ENCODE measurements around the gene SAG. TPM values are rescaled to one million over a fixed set of nuclear protein-coding genes. Genes with fewer than 3 reads are reported as not detected.

Gene SAG
- total and polyA plus RNA-seq, 2 donors (not counting 3 experiments of a cell fraction or from before 2014, with no cell fraction given), result not detected

DNA sequence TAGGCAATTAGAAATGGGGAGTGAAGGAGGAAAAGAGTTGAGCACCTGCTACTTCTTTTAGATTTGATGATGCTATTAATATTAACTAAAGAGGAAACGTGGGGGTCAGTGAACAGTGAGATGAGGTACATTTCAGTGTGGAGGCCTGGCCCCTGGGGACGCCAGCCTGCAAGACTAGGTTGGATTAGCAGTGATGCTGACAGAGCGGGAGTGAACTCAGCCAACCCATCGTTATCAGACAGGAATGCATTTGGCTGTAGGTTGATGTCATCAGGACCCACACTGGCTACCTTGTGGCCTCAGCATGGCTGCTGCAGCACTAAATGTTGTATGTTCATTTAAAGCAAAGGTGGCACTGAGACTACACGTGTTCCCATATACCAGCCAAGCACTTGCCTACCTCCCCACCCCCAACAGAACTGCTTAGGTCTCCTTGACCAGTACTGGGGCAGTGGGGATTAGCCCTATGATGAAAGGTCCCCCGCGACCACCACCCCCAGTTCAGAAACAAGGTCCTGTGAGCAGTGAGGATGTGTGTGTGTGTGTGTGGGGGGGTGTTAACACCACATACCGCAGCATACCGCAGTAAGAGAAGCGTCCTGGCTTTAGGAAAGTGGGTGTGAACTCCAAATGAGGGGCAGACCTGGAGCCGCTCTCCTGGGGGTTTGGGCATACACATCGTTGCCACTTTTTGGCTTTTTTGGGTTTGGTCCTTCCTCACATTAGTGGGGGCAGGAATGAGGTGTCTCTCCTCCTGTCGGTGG is 72.7 kb downstream of the SAG start:
- TF ChIP-seq EZH2 (IDR thresholded peaks at IDR 0.05; ENCODE audit: borderline replicate concordance, low read depth, low read length, severe bottlenecking), result no peak
- TF ChIP-seq JUN (IDR thresholded peaks at IDR 0.05; ENCODE audit: borderline replicate concordance, insufficient read depth, insufficient read length, low read depth), result no peak
- TF ChIP-seq, protein P1, sequence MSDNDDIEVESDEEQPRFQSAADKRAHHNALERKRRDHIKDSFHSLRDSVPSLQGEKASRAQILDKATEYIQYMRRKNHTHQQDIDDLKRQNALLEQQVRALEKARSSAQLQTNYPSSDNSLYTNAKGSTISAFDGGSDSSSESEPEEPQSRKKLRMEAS (IDR thresholded peaks at IDR 0.05; ENCODE audit: insufficient read depth, insufficient read length), result no peak
- no peak for TF ChIP-seq POLR2AphosphoS5 (IDR thresholded peaks at IDR 0.05; ENCODE audit: insufficient read depth, low read depth, low read length)
- no peak for TF ChIP-seq MYC (IDR thresholded peaks at IDR 0.05; ENCODE audit: low read depth, low read length)
- TF ChIP-seq POLR2A (IDR thresholded peaks at IDR 0.05; ENCODE audit: low read depth, low read length), result no peak
- TF ChIP-seq GATA2 (IDR thresholded peaks at IDR 0.05; ENCODE audit: insufficient read depth, insufficient read length, low read depth, low read length), result no peak
- TF ChIP-seq FOS (IDR thresholded peaks at IDR 0.05; ENCODE audit: borderline replicate concordance, insufficient read depth, low read length), result no peak
- TF ChIP-seq, protein P2, sequence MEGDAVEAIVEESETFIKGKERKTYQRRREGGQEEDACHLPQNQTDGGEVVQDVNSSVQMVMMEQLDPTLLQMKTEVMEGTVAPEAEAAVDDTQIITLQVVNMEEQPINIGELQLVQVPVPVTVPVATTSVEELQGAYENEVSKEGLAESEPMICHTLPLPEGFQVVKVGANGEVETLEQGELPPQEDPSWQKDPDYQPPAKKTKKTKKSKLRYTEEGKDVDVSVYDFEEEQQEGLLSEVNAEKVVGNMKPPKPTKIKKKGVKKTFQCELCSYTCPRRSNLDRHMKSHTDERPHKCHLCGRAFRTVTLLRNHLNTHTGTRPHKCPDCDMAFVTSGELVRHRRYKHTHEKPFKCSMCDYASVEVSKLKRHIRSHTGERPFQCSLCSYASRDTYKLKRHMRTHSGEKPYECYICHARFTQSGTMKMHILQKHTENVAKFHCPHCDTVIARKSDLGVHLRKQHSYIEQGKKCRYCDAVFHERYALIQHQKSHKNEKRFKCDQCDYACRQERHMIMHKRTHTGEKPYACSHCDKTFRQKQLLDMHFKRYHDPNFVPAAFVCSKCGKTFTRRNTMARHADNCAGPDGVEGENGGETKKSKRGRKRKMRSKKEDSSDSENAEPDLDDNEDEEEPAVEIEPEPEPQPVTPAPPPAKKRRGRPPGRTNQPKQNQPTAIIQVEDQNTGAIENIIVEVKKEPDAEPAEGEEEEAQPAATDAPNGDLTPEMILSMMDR (IDR thresholded peaks at IDR 0.05; ENCODE audit: extremely low read depth in 1 of 2, insufficient read depth in 1 of 2, low read depth in 1 of 2, low read length in 2 of 2), result no peak
- Histone ChIP-seq H4K20me1 (replicated peaks; ENCODE audit: control insufficient read depth, extremely low read depth, insufficient read depth, low read length) (no peaks in the 10 kb centered on the region), H3K27me3 (ENCODE audit: control insufficient read depth in 2 of 2, insufficient read depth in 2 of 2, low read length in 2 of 2) (no peaks in the 10 kb centered on the region), H3K4me1 (ENCODE audit: control insufficient read depth, extremely low read depth, insufficient read depth, low read length) (no peaks in the 10 kb centered on the region), H3K4me3 (replicated peaks in 1 of 3; ENCODE audit: insufficient read depth in 1 of 3, low read depth in 1 of 3, low read length in 3 of 3) (no peak overlapping the region), H3K9ac (replicated peaks; ENCODE audit: extremely low read depth, insufficient read depth, low read length) (no peak overlapping the region), H3K27ac (ENCODE audit: insufficient read depth, low read depth, low read length) (no peak overlapping the region), H3K9me3 (replicated peaks; ENCODE audit: control insufficient read depth, insufficient read depth, low read length) (no peaks in the 10 kb centered on the region), H3K4me2 (ENCODE audit: insufficient read depth, low read length) (no peak overlapping the region), H3K36me3 (ENCODE audit: control insufficient read depth in 2 of 2, extremely low read depth in 1 of 2, insufficient read depth in 2 of 2, low read length in 2 of 2) (no peaks in the 10 kb centered on the region), H3K79me2 (ENCODE audit: control insufficient read depth, insufficient read depth, low read length) (no peaks in the 10 kb centered on the region), H3K9me1 (replicated peaks; ENCODE audit: control insufficient read depth, extremely low read depth, insufficient read depth, low read length) (no peaks in the 10 kb centered on the region), H2AFZ (ENCODE audit: low read depth, low read length) (no peak overlapping the region)
- dilution Hi-C loops (cut with MboI; ENCODE audit: extremely low pct_ligation_motif_present, low sequenced_read_pairs) (no loop called here), intact Hi-C loops (cut with micrococcal nuclease) (no loop called here)
- BruUV-seq (replicated peaks), result no TSS peak
- POLR2A ChIA-PET, result no interaction called here
- DNase-seq (ENCODE audit: low read depth, low spot score), result no peak
- no peak for FAIRE-seq
- CTCF ChIA-PET, result no interaction called here
